LNCAP (cell line): ENCODE results near the gene PLD1.

Experiments used
- TF ChIP-seq, protein P1 (sequence below): fragments of 450-650 bp; IDR thresholded peaks from 2 replicates; pipeline ENCODE4 v1.5.1; 2017; ENCODE audit warnings: mild to moderate bottlenecking

PLD1 gene

DNA sequence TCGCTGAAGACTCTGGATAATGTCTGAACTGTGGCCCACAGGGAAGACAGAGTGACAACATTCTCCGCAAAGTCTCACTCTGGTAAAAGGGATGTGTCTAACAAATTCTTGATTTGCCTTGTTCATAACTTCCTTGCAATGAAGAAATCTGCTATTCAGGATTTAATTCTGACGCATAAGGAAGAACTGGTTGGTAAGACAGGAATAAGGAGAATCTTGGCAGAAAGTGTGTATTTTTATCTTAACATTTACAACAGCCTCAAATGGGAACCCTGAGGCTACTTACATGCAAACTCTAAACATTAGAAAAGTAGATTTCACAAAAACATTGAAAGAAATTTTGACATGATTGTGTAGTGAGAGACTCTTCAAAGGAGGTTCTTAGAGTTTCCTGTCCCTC, 10.8 kb upstream of the PLD1 start:
- TF ChIP-seq, protein P1, sequence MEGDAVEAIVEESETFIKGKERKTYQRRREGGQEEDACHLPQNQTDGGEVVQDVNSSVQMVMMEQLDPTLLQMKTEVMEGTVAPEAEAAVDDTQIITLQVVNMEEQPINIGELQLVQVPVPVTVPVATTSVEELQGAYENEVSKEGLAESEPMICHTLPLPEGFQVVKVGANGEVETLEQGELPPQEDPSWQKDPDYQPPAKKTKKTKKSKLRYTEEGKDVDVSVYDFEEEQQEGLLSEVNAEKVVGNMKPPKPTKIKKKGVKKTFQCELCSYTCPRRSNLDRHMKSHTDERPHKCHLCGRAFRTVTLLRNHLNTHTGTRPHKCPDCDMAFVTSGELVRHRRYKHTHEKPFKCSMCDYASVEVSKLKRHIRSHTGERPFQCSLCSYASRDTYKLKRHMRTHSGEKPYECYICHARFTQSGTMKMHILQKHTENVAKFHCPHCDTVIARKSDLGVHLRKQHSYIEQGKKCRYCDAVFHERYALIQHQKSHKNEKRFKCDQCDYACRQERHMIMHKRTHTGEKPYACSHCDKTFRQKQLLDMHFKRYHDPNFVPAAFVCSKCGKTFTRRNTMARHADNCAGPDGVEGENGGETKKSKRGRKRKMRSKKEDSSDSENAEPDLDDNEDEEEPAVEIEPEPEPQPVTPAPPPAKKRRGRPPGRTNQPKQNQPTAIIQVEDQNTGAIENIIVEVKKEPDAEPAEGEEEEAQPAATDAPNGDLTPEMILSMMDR = no peak

DNA sequence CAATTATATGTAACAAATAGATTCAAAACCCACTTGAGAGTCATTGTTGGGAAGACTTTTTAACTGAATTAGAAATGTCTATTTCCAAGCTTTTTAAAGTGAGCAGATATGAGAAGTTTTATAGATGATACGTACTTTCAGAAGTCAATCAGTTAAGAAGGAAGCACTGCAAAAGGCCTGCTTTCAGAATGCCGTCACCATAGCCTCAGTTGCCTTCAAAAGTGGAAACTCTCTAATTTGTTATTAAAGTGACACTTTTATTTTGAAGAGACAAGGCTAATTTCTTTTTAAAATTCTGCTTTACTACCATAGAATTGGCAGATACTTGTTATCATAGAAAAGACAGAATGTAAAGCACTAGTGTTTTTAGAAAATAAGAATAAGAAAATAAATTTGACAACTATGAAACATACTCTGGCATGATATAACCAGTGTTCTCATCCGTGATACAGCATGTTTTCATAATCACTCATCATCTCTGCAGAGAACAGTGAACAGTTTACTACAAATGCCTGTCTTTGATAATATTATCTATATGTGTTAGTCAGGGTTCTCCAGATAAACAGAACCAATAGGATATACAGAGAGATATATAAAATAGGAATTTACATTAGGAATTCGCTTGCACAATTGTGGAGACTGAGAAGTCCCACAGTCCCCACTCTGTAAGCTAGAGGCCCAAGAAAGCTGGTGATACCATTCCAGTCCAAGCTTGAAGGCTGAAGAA, 7.0 kb upstream of the PLD1 start:
- TF ChIP-seq, protein P1 = no peak

DNA sequence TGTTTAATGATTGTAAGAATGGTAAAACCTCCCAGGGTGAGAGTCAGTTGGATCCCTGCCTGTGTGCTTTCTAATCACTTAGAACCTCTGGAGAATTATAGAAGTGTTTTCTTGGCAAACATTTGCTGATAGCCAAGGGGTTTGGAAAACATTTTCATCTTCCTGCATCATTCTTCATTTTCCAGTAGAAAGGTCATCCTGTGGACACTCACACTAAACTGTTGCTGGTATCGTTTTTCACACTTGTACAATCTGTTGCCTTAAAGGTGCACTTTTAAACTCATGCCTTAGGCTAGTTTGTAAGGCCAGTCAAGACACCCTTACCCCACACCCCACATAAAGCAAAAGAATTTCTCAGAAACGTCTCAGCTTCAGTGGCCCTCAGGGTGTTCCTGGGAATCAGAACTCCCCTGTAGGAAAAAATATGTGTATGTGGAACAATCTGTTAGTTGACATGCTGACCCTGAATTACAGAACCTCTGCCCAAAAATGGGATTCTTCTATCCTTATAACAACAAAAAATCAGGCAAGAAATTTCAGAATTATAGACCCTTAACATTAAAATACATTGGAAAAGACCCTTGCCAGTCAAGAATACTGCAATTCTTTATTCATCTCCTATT, 5.8 kb upstream of the PLD1 start:
- TF ChIP-seq, protein P1 = no peak

DNA sequence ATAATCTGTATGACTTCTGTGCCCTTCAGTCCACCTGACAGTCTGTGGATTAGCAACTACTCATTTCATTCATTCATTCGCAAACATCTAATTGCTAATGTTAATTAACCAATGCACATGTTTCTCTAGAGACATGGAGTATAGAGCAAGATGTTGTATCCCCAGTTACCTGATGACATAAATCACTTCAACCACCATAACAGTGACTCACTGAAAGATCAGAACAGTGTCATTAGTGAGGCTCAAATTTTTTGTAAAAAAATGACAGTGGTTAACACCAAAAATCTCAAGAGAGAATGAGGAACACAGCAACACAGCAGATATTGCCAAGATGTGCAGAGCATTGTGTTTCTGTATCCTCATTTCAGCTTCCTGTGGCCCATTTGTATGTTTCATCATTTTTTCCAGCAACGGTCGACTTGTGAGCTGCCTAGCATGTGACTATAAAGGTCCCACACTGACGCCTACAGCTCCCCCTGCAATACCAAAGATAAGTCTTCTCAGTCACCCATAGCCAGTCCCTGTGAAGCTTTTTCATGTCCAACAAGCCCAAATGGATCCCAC, 3.7 kb upstream of the PLD1 start:
- TF ChIP-seq, protein P1 = no peak

DNA sequence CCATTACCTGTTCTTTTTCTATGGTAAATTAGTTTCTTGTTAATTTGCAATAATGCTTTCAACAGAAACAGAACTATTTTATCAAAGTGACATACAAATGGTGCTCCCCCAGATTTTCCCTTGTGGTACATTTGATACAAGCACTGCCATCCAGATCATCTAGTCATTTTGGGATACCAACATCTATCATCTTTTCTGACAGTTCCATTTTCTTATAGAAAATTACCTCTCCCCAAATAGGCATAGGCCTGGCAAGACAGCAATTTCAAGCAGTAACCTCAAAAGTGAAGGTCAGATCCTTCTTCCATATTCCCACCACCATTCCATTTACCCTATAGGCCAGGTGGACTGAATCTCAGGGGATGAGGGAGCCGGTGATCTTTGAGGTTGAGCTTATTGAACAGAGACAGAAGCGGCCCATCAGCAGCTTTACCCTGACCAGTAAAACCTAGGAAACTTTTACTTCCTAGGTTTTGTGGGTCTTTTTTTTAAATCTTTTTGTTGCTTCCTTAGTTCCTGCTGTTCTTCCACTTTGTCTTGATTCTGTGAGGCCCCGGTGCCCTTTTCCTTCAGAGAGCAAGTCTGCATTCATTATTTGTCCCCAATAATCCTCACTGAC, 3.1 kb upstream of the PLD1 start:
- TF ChIP-seq, protein P1 = no peak

DNA sequence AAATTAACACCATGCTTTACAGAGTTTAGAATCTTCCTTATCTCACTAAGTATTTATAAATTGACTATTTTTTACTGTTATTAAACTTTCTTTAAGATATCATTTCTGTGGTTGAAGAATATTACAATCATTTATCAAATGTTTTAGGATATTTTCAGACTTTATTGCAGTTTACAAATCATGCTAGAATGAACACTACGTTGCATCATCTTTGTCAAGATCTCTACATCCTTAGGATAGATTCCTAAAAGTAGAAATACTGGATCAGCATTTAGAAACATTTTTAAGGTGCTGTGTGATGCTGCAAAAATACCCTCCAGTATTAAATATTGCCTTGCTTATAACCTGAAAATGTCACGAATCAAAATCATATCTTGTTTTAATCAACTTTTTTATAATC, 2.5 kb upstream of the PLD1 start:
- TF ChIP-seq, protein P1 = no peak

DNA sequence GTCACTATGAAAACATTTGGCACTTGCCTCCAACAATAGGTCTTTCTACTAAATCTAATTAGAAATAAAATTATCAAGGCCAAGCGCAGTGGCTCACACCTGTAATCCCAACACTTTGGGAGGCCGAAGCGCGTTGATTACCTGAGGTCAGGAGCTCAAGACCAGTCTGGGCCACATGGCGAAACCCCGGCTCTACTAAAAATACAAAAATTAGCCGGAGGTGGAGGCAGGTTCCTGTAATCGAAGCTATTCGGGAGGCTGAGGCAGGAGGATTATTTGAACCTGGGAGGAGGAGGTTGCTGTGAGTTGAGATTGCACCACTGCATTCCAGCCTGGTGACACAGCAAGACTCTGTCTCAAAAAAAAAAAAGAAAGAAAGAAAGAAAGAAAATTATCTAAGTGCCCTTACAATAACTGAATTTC, 1.6 kb upstream of the PLD1 start:
- TF ChIP-seq, protein P1 = no peak
